ENCODE measurements around the gene PATJ.
"Not testable (repeated sequence)": the region's sequence is repeated elsewhere in the genome, so short reads cannot be mapped to it uniquely, and the experiment has no call there.

The PATJ gene

GRCh38 chr1:61819421-61819820 lies 77.1 kb downstream of the PATJ start:
- DNase-seq, result no peak

DNA sequence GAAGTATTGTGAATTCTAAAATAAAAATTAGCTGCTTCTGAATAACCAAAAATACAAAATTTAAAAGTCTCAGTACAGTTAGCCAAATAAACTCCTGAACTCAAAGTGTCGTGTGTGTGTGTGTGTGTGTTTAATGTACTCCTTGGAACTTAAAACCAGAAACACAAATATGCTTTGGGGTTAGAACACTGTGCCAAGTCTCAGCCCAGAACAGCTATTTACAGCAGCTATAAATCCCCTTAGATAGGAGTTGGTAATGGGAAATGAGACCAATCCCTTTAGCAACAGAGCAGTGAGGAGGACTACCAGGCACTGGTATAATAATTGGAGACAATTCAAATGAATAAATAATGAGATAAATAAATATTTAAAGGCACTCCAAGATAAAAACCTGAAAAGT lies 83.1 kb downstream of the PATJ start:
- DNase-seq, result no peak

- DNase-seq, result no peak
These were observed 86.5 kb downstream of the PATJ start for GRCh38 chr1:61828805-61829204.

- no peak for DNase-seq
These were observed 94.4 kb downstream of the PATJ start for GRCh38 chr1:61836649-61837048.

- not testable (repeated sequence) for DNase-seq
These were observed 95.3 kb downstream of the PATJ start for GRCh38 chr1:61837607-61838006.

- no peak for DNase-seq
These were observed 97.4 kb downstream of the PATJ start for GRCh38 chr1:61839679-61840078.

DNA sequence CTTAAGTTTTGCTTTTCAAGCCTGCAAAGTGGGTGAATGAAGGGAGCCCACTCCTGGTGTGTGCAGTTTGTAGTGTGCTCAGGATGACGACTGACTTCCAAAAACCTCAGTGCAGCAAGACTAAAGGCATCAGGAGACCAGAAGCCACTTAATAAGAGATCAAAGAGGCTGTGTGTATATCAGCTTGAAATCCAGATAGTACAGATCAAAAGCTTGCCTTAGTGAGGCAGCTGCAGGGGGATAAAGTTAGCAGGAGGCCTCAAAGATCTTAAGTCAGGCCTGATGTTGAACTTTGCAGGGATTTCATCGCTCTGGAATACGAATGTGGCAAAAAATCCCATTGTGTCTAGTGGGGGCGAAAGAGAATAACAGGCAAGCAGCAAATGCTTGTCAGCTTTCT lies 99.8 kb downstream of the PATJ start:
- DNase-seq, result no peak

DNA sequence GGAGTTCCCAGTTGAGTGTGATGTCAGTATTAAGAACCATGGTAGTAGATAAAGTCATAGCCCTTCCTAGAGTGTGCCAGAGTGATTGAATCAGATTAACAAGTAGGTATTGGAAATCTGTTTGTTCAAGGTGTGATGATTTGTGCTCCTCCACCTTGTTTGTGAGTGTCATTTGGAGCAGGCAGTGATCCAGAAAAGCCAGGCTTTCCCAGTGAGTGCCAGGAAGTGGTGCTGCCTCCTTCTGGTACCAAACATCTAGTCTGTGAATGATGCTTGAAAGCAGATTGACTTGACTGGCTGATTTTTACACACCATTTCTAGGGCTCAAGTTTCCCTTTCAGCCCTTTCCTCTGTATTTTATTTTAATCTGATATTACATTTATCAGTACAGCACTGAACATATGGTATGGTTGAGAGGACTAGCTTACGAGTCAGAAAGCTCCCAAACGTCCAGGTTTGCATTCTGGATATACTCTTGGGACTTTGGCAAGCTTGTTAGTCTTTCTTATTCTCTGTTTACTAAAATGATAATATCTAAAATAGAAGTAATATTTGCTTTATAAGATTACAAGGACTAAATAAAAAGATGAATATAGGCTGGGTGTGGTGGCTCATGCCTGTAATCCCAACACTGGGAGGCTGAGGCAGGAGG lies 100.7 kb downstream of the PATJ start:
- DNase-seq, result no peak

DNA sequence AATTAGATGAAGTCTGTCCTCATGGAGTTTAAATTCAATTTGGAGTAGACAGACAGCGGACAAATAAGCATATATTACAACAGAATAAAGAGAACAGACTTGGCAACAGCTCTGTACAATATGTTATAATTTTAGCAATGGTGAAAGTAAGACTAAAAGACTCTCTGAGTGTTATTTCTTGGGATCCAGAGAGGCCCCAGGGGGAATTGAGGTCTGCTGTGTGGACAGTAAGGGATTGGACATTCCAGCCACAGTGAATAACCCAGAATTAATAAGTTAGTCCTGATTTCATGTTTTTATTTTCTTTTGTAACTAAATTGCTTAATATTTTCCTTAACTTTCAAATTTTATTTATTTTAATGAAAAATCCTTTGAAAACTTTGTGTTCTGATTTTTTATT lies 101.7 kb downstream of the PATJ start:
- DNase-seq, result no peak

GRCh38 chr1:61844664-61845063 lies 102.4 kb downstream of the PATJ start:
- not testable (repeated sequence) for DNase-seq

DNA sequence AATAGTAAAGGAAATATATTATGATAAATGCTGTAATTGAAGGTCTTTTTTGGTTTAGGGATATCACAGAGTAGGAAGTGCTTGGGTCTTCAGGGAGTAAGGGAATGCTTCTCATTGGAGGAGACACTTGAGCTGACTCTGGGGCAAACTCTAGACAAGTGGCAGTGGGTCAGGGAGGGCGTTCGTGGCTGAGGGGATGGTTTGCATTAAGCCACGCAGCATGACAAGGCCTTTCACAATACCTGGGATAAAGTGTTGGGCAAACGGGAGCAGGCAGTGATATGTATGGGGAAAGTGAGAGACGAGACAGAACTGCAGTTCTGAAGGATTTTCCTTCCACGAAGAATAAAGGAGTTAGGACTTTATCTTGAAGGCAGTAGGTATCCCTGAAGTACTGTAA lies 109.0 kb downstream of the PATJ start:
- no peak for DNase-seq

DNA sequence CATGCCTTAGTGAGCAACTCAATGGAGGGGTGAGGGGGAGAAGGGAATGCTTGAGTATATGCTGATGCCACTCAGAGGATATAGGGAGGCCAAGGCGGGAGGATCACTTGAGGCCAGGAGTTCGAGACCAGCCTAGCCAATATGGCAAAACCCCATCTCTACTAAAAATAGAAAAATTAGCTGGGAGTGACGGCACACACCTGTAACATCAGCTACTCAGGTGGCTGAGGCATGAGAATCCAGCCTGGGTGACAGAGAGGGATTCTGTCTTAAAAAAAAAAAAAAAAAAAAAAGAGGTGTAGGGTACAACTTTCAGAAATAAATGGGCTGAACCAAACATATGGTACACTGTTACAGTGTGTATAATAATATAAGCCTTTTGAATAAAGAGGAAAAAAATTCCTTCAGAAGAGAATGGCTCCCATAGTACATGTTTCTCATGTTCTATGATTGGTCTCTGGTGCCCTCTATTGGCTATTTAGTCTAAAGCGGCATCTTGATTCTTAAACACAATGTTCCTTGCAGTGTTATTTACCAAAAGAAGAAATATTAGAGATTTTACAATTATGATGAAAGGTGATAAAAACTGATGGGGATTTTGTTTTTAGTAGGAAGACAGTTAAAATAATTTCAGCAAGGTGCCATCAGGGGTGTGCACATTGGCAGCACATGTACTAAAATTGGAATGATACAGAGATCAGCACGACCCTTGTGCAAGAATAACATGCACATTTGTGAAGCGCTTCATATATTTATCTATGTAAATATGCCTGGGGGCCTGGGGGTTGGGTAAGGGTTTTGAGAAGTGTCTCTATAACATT lies 109.8 kb downstream of the PATJ start:
- peak in 2 of 5 experiments; percentile 17 to 50 for DNase-seq

GRCh38 chr1:61852670-61853015 lies 110.4 kb downstream of the PATJ start:
- DNase-seq, result no peak

GRCh38 chr1:61853583-61853982 lies 111.3 kb downstream of the PATJ start:
- peak in 1 of 5 experiments; percentile 8 for DNase-seq

DNA sequence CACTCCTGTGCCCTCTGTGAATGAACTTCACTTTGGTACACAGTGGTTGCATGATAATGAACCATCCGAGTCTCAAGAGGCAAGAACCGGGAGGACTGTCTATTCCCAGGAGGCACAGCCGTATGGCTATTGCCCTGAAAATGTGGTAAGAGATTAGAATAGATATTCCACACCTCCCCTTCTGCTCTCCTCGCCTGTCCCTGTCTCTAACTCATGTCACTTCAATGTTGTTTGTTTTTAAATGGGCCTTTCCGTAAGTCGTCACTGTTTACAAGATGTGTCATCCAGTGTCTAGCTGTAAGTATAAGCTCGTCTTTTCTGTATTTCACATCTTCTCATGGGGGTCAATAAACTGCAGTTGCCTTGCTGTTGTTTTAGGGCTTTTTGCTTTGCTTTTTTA lies 122.2 kb downstream of the PATJ start:
- no peak for DNase-seq

- DNase-seq, result peak in 1 of 5 experiments; percentile 11
These were observed 123.5 kb downstream of the PATJ start for GRCh38 chr1:61865646-61866220.

- DNase-seq, result no peak
These were observed 127.4 kb downstream of the PATJ start for GRCh38 chr1:61869691-61870109.

- no peak for DNase-seq
These were observed 129.9 kb downstream of the PATJ start for GRCh38 chr1:61872206-61872605.

GRCh38 chr1:61873581-61873980 lies 131.3 kb downstream of the PATJ start:
- DNase-seq, result no peak

GRCh38 chr1:61873994-61874393 lies 131.7 kb downstream of the PATJ start:
- no peak for DNase-seq

GRCh38 chr1:61875198-61875597 lies 132.9 kb downstream of the PATJ start:
- DNase-seq, result no peak

GRCh38 chr1:61879887-61880474 lies 137.7 kb downstream of the PATJ start:
- not testable (repeated sequence) for DNase-seq

DNA sequence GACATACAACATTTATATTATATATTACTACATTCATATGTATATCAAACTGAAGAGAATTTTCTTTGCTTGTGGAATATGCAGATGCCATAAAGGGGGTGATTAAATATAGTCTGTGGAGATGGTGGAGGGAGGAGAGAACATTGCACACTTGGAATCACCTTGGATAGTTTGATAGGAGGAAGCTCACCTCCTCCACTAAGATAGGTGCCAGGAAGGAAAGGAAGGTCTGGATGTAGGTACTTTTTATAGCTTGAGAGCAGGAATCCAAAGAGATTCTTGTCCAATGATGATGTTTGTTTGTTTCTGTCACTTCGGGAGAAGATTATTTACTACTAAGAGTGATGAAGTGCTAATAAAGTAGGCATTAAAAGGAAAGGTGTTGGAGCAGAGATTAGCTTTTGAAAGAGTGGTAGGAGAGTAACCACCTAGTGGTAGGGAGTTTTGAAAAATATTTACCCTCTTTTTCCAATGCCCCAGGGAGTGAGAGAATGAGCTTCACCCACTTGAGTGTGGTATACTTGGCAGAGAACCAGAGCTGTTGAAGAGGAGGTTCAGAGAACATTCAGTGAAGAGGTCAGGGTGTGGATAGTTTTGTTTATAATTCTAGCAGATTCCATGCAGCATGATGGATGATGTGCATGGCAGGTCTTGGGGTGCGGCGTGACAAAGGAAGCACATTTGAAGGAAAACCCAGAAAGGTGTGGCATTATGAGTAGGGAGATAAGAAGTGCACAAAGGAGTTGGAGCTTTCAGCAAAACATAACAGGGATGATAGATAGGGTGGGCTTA lies 145.0 kb downstream of the PATJ start:
- DNase-seq, result no peak
